ENCODE results near the gene BCL2.
A peak's percentile ranks its signal among the peaks of the same experiment; 100 is the strongest.

Gene BCL2

GRCh38 chr18:63140997-63141777, 178.4 kb downstream of the BCL2 start:
- no peak for DNase-seq (ENCODE audit: low read depth in 2 of 2)

DNA sequence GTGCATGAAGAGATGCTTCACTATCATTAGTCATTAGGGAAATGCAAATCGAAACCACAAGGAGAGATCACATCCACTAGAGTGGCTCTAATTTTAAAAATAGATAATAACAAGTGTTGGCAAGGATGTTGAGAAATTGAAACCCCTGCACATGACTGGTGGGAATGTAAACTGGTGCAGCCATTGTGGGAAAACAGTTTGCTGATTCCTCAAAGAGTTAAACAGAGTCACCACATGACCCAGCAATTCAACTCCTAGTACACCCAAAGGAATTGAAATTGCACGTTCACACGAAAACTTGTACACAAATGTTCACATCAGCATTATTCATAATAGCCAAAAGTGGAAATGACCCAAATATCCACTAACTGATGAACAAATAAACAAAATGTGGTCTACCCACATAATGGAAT, 179.5 kb downstream of the BCL2 start:
- DNase-seq (ENCODE audit: low read depth in 2 of 2) = no peak

DNA sequence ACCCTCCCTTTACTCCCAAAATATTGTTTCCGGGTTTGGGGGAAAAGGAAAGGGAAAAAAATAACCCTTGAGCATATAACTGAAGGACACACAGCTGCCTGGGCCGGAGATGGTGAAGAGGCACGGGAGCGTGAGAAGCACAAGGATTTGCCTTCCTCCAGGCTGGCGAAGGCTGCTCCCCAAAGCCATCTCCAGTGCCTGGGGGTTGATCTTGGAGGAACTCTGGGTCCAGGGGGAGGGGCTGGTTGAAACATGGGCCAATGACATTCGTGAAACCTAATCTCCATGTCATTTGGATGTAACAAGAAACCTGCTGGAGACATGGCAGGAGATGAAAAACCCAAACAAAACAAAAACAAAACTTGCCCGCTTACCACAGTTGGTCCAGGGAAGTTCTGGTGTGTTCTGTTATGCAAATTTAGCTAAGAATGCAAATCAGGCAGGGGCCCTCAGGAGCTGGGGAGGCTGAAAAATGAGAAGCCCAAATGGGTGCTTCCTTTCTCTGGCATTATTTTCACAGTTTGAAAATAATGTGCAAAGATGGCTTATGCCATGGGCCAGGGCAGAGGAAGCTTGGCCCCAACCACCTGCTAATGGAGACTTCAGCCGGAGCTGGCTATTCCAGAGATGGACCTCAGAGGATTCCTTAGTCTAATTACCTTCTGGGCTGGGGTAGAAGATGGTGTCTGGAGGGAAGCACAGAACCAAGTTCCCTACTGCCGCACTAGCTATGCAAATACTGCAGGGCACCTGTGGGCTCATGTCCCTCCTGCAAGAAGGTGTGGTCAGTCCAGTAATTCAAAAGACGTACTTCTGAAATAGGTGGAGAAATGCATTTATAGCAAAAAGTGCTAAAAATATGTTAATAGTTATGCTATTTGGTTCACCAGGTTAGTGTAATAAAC, 180.9 kb downstream of the BCL2 start:
- DNase-seq (ENCODE audit: low read depth in 2 of 2) = no peak

- peak in 1 of 2 donors; percentile 39 for DNase-seq (ENCODE audit: low read depth in 2 of 2)
These were observed 181.6 kb downstream of the BCL2 start for GRCh38 chr18:63137999-63138435.

DNA sequence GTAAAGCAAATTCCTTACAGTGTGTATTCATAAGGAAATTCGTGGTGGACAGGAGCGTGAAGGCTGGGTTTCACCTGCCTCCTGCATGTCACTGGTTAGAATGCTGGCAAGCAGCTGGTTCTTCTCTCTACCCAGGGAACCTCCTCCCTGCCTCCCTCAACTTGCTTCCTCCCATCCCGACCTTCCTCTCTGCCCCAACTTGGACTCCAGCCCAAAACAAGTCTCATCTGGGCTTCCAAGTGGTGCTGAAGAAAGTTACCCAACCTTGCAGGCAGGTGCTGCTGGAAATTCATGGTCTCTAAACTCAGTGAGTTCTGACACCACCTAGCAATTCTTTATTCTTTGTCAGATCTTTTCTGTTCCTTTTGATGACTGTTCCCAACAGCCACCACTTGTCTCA, 184.5 kb downstream of the BCL2 start:
- no peak for DNase-seq (ENCODE audit: low read depth in 2 of 2)

DNA sequence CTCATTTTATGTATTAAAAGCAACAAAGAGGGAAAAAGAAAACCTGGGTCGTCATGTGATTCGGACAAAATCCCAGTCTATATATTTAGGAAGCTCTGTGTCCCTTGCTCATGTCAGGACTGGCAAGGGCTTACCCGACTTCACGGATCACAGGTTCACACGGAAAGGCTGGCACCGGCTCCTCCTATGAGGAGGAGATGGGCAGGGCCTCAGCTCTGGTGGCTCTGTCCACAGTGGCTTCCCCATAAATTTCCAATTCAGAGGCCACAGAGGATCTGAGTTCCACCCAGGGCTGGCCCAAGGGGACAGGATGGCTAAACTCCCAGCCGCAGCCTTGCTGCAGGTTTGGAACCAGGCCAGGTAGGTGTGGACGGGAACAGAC, 186.8 kb downstream of the BCL2 start:
- DNase-seq (ENCODE audit: low read depth in 2 of 2) = no peak

GRCh38 chr18:63131959-63132818, 187.4 kb downstream of the BCL2 start:
- DNase-seq (ENCODE audit: low read depth in 2 of 2) = no peak

GRCh38 chr18:63131106-63131958, 188.2 kb downstream of the BCL2 start:
- DNase-seq (ENCODE audit: low read depth in 2 of 2) = peak; percentile 13 to 62

- DNase-seq (ENCODE audit: low read depth in 2 of 2) = no peak
These were observed 189.4 kb downstream of the BCL2 start for GRCh38 chr18:63130176-63130575.

GRCh38 chr18:63128237-63128974, 191.2 kb downstream of the BCL2 start:
- DNase-seq (ENCODE audit: low read depth in 2 of 2) = no peak

DNA sequence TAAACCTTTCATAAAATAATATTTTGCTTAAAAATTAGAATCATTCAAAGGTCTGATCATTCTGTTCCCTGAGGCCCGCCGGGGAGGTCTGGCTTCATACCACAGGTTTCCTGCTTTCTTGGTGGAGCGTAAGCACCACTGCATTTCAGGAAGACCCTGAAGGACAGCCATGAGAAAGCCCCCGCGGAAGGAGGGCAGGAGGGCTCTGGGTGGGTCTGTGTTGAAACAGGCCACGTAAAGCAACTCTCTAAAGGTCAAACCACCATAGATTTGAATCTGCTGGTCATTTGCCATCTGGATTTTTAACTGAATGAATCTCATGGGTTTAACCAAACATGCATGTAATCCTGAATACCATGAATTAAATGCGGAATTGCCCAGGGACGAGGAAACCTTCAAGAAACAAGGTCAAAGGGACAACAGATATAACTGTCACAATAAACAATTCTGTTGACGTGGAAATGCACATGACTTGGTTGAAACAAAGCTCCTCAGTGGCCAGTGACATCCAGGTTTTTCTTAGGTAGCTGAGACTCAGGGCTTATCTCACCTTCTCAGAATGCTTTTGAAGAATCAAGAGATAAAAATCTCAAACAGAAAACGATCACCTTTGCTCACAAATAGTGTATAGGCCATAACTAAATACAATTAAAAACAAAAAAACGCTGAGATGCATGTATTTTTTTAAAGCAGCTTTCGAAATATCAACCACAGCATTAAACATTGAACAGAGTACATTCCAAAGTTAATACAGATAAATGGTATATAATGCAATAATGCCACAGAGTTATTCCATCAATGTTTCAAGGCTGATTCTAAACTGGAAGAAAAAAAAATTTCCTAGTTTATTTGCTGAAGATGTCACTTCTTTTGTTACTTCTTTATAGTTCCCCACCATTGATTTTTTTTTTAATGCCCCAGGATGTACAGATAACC, 193.2 kb downstream of the BCL2 start:
- DNase-seq (ENCODE audit: low read depth in 2 of 2) = no peak

GRCh38 chr18:63120620-63121019, 198.9 kb downstream of the BCL2 start:
- no peak for DNase-seq (ENCODE audit: low read depth in 2 of 2)

DNA sequence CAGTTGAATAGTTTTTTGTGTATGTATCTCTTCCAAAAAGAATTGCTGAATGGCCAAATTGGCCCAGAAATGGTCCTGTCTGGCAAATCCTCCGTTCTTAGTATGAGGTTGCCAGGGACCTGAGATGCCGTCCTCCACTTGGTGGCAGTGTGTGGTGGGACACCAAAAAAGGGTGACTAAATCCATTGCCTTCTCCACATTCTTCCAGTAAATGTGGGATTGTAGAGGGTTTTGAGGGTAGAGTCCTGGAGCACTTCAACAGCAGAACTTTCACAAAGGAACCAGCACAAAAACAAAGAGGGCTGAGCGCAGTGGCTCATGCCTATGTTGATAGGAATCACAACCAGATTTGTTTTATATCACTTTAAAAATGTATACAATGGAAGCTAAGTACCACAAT, 199.9 kb downstream of the BCL2 start:
- no peak for DNase-seq (ENCODE audit: low read depth in 2 of 2)

GRCh38 chr18:63113899-63114565, 205.5 kb downstream of the BCL2 start:
- no peak for DNase-seq (ENCODE audit: low read depth in 2 of 2)

DNA sequence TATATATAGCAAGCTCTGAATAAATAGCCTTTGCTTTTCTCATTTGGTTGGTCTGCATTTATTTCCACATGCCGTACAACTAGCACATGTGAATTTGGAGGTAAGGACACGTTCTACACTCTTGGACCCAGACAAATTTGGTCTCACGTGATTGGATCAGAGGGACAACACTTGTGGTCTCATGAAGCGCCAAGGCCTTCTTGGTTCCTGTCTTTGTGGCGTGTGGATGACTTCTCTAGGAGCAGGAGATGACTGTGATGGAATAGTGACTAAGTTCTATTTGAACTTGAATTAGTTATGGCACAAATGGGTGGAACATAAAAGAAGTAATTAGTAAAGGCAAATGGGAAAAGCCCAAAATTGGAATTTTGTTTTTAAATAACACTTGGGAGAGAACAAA, 206.9 kb downstream of the BCL2 start:
- no peak for DNase-seq (ENCODE audit: low read depth in 2 of 2)

DNA sequence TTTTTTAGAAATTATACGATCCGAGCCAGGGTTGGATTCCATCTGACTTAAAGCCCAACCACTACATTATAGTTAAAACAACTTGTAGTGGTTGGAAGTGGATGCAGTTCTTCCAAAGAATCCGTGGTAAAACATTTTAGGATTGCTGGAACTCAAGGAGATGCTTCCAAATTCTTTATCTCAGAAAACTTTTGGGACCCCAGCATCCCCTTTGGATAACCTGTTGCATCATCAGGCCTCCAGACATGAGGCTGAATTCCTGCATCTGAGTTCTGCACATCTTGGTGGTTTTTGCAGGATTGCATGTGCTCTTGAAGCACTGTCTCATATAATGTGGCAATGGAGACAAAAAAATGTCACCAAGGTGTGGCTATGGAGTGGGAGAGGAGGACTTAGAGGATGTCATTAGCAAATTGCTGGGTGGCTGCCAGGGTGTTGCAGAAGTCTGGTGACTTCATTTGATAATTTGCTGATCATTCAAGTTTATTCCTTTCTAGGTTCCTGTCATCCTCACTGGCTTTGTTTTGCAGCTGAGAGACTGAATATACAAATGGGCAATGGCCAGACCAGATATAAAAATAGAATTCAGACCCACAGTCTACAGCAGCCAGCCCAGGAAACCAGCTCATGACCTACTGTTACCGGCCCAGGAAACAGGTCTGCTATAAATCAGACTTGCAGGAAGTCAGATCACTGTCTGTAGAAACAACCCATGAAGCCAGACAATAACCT, 207.7 kb downstream of the BCL2 start:
- no peak for DNase-seq (ENCODE audit: low read depth in 2 of 2)

DNA sequence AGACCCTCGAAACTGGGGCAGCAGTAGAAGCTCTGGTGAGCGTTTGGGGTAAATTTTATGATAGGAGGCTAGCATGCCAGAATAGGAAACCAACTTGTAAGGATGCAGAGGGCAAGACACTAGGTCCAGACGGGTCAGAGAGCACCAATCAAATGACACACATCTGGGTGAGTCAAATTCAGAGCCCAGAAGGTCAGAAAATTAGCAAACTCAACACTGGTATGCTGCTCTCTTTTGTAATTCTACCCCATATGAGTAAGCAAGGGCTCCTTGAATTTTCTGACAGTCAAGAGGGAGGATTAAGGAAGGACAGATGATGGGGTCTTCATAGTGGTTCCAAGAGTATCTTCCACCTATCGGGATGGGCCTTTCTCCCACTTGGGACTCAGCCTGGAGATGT, 209.8 kb downstream of the BCL2 start:
- DNase-seq (ENCODE audit: low read depth in 2 of 2) = no peak

GRCh38 chr18:63109022-63109421, 210.5 kb downstream of the BCL2 start:
- DNase-seq (ENCODE audit: low read depth in 2 of 2) = no peak
